GM18909 (cell line): ENCODE data around the gene SLC7A7.
"Not testable (repeated sequence)": the region's sequence is repeated elsewhere in the genome, so short reads cannot be mapped to it uniquely, and the experiment has no call there.

ENCODE experiments used
- ATAC-seq: cut with Tn5 transposase; IDR thresholded peaks from one replicate; pipeline ENCODE4 v1.9.1; 2021; ENCODE audit warnings: mild to moderate bottlenecking; ENCODE audit not compliant: unreplicated experiment, poor library complexity

SLC7A7 gene

GRCh38 chr14:22796087-22796707, 19.0 kb downstream of the SLC7A7 start:
- peak; percentile 57 for ATAC-seq

- ATAC-seq, result peak; percentile 62
These were observed 20.7 kb downstream of the SLC7A7 start for GRCh38 chr14:22794551-22794951.

GRCh38 chr14:22793976-22794375, 21.3 kb downstream of the SLC7A7 start:
- ATAC-seq, result no peak

GRCh38 chr14:22793550-22793949, 21.7 kb downstream of the SLC7A7 start:
- ATAC-seq, result not testable (repeated sequence)

GRCh38 chr14:22792158-22792557, 23.1 kb downstream of the SLC7A7 start:
- no peak for ATAC-seq

- ATAC-seq, result no peak
These were observed 23.9 kb downstream of the SLC7A7 start for GRCh38 chr14:22791301-22791700.

GRCh38 chr14:22786685-22787084, 28.6 kb downstream of the SLC7A7 start:
- ATAC-seq, result no peak

GRCh38 chr14:22781301-22781991, 33.8 kb downstream of the SLC7A7 start:
- ATAC-seq, result no peak

- ATAC-seq, result no peak
These were observed 34.3 kb downstream of the SLC7A7 start for GRCh38 chr14:22780941-22781300.

- ATAC-seq, result no peak
These were observed 35.0 kb downstream of the SLC7A7 start for GRCh38 chr14:22780105-22780679.

- no peak for ATAC-seq
These were observed 37.2 kb downstream of the SLC7A7 start for GRCh38 chr14:22778084-22778483.

- ATAC-seq, result not testable (repeated sequence)
These were observed 38.4 kb downstream of the SLC7A7 start for GRCh38 chr14:22776849-22777248.

GRCh38 chr14:22776215-22776614, 39.0 kb downstream of the SLC7A7 start:
- ATAC-seq, result no peak

- no peak for ATAC-seq
These were observed 41.1 kb downstream of the SLC7A7 start for GRCh38 chr14:22774011-22774706.

- ATAC-seq, result no peak
These were observed 41.8 kb downstream of the SLC7A7 start for GRCh38 chr14:22773162-22774010.

- no peak for ATAC-seq
These were observed 42.5 kb downstream of the SLC7A7 start for GRCh38 chr14:22772725-22773124.

- ATAC-seq, result no peak
These were observed 44.6 kb downstream of the SLC7A7 start for GRCh38 chr14:22770481-22771187.

- no peak for ATAC-seq
These were observed 45.9 kb downstream of the SLC7A7 start for GRCh38 chr14:22769369-22769768.

GRCh38 chr14:22768947-22769346, 46.3 kb downstream of the SLC7A7 start:
- ATAC-seq, result no peak

GRCh38 chr14:22767323-22767589, 48.0 kb downstream of the SLC7A7 start:
- no peak for ATAC-seq
